ENCODE measurements around the gene CRTC1. TPM values are rescaled to one million over a fixed set of nuclear protein-coding genes. Genes with fewer than 3 reads are reported as not detected.
"Not testable (repeated sequence)": the region's sequence is repeated elsewhere in the genome, so short reads cannot be mapped to it uniquely, and the experiment has no call there.

CRTC1 gene
- total RNA-seq, 1 experiment from 2014 or later: 2.0 TPM

DNA sequence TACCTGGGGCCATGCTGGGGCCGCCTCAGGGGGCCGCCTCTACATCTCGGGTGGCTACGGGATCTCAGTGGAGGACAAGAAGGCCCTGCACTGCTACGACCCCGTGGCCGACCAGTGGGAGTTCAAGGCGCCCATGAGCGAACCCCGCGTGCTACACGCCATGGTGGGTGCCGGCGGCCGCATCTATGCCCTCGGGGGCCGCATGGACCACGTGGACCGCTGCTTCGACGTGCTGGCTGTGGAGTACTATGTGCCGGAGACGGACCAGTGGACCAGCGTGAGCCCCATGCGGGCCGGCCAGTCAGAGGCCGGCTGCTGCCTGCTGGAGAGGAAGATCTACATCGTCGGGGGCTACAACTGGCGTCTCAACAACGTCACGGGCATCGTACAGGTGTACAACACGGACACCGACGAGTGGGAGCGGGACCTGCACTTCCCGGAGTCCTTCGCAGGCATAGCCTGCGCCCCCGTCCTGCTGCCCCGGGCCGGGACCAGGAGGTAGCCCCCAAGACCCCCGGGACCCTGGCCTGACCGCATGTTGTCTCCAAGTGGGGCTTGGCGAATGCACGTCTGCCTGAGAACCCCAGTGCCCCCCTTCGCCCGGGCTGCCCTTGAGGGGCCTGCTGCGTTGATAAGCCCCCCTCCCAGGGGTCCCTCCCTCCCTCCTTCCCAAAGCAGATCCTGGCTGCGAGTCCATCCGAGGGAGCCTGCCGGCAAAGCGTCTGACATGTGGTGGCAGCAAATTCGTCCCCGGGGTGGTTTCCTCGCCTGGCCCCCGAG, 14.5 kb upstream of the CRTC1 start:
- DNase-seq (ENCODE audit: low read depth): no peak

DNA sequence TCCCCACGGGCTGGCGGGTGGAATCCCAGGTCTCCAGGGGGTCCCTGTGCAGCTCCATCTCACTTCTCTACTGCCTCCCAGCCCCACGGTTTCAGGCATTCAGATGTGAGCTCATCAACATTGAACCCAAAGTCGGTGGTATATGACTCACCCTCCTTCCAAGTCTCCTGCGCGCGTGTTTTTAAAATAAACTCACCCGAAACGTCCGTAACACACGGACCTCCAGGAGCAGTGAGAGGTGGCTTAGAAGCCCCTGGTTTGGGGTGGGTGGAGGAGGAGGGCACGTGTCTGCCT, 14.0 kb upstream of the CRTC1 start:
- no peak for DNase-seq (ENCODE audit: low read depth)

DNA sequence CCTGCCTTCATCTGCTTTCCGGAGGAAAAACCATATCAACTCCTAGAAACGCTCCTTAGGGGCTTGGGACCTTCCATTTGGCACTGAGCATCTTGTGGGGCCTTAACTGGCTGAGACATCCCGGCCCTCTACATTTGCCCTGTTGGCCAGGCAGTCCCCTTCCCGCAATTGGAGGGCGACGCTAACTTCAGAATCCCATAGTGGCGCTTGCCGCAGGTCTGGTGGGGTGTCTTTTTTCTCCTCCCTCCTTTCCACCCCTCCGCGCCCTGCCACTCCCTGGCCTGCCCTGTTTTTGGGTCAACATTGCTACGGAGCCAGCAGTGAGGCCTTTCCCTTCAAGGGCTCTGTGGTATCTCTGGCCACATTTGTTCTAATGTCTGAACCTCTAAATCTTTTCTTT, 13.6 kb upstream of the CRTC1 start:
- DNase-seq (ENCODE audit: low read depth): no peak

DNA sequence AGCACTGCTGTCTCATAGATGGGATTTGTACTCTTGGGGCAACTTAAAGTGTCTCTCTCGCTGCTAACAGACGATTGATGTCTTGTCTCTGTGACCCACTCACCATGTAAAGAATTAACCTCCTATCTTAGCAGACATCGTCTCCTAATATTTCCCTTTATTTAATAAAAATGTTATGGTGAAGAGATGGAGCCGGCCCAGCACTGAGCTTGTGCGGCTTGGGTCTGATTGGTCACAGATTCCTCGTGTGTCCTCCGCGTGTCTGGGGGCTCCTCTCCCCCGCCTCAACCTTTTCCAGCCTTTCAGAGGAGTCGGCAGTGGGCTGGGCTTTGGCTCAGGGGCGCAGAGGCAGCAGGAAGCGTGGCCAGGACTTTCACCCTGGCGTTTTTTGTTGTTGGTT, 13.2 kb upstream of the CRTC1 start:
- no peak for DNase-seq (ENCODE audit: low read depth)

DNA sequence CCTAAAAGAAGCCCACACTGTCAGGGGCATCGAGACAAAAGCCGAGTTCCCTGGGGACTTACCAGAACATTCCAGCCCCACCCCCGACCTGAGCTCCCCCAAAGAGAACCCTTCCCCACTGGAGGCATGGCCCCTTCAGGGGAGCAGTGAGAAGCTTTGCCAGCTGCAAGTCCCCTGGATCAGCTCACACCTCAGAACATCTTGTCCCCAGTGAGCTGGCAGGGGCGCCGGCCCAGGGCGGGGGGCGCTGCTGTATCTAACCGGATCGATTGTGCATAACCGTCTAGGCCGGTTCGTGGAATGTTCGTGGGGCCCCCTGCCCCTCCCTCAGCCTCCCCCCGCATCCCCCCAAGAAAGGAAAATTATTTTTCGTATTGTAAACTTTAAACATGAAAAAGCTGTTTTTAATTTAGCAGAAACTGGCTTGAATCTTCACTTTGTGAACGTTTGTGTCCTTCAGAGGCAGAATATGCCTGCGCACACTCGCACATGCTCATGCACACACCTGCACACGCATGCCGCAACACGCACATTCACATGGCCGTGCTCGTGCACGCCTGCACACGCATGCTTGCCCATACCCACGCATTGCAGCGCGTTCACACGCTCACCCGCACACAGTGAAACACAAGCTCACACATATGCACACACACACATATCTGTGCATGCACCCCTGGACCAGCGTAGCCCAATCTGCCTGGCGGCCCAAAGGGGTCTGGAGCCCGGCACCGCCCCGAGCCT, 12.0 kb upstream of the CRTC1 start:
- no peak for DNase-seq (ENCODE audit: low read depth)

DNA sequence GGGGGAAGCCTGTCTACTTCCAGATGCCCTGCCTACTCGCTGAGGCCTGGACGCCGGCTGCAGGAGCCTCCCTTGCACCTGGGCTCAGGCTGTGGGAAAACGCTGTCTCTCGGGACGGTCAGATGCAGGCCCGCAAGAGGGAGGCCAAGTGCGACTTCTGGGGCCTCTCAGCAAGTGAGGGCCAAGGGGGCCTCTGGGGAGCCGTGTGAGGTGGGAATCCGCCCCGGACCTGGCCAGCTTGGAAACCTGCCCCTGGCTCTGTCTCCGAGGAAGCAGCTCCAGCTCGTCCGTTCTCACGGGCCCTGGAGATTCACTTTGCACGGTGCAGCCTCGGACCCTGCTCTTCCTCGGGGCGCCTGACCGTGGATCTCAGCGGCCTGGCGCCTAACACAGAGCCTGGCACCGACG, 11.4 kb upstream of the CRTC1 start:
- no peak for DNase-seq (ENCODE audit: low read depth)

DNA sequence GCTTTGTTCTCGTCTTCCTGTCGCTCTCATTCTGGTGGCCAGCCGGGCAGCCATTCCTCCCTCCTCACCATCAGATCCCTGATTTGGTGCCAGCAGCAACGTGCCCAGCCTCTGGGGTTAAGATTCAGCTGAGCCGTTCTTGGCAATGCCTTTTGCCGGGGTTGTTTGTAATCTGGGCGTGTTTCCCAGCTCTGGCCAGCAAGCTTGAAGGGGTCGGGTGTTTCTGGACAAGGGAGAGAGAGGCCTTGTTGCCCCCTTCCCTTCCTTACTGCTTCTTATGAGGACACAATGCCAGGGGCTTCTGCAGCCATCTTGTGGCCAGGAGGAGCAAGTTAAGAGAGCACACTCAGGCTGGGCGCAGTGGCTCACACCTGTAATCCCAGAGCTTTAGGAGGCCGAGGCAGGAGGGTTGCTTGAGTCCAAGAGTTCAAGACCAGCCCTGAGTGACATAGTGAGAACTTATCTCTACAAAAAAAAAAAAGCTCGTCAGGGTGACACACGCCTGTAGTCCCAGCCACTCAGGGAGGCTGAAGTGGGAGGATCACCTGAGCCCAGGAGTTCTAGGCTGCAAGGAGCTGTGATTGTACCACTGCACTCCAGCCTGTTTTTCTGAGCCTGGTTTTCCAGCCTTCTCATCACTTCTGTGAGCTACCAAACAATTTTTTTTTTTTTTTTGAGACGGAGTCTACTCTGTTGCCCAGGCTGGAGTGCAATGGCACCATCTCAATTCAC, 10.7 kb upstream of the CRTC1 start:
- no peak for DNase-seq (ENCODE audit: low read depth)

DNA sequence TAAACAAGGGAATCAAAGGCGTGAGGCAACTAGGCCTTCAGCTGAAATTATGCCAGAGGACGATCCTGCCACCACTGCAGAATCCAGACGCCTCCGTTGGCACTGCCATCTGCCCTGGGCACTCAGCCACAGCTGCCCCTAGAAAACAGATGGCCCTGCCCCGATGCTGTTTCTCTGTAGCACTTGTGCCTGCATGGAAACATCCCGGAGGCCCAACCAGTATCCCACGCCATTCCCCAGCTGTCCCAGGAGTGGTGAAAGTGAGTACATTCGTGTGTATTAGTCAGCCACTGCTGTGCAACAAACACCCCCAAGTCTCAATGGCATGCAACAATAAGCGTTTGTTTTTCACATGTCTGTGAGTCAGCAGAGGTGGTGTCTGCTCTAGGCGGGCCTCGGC, 8.9 kb upstream of the CRTC1 start:
- DNase-seq (ENCODE audit: low read depth): peak; percentile 63

DNA sequence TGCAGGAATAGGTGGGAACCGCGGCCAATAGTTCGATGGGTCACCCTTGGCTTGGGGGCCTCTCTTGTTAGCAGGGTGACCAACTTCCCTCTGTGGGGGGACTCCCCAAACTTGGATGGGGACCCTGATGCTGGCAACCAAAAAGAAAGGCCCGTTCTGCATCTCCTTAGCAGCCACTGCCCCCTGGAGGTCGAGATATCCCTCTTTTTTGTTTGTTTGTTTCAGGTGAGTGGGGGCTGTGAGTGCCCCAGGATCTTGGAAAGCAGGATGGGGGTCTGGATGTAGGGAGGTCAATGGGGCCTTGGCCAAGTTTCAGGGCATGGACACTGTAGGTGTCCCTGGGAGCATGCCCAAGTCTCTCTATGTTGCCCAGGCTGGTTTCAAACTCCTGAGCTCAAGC, 7.7 kb upstream of the CRTC1 start:
- no peak for DNase-seq (ENCODE audit: low read depth)

DNA sequence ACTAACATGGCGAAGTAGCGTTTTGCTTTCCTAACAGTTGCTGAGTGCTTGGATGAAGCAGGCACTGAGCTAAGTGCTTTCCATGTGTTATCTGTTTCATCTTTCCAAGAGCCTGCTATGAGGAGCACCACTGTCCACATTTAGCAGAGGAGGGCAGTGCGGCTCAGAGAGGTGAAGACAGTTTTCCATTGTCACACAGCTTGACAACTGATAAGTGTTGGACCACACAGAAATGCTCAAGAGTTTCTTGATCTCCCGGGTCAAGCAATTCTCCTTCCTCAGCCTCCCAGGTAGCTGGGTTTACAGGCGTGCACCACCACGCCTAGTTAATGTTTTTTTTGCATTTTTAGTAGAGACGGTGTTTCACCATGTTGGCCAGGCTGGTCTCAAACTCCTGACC, 6.8 kb upstream of the CRTC1 start:
- DNase-seq (ENCODE audit: low read depth): no peak

DNA sequence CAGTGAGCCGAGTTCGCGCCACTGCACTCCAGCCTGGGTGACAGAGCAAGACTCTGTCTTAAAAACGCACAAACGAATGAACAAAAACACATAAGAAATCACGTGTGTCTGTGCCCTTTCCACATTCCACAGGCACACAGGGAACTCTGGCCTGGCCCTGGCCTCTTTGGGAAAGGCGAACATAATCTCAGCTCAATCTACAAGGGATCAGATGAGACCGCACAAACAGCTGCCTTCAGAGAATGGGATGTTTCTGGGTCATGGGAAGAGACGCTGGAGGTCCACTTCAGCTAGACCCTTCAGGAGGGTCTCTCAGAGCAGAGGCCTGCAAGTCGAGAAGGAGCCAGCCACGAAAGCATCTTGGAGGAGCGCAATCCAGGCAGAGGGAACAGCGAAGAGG, 6.3 kb upstream of the CRTC1 start:
- DNase-seq (ENCODE audit: low read depth): no peak

DNA sequence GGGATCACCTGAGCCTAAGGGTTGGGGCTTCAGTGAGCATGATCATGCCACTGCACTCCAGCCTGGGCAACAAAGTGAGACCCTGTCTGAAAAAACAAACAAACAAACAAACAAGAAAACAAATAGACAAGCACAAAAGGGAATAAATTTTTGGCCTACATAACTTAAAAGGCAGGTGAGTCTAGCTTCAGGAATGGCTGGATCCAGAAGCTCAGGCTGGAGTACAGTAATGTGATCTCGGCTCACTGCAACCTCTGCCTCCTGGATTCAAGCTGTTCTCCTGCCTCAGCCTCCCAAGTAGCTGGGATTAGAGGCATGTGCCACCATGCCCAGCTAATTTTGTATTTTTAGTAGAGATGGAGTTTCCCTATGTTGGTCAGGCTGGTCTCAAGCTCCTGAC, 3.3 kb upstream of the CRTC1 start:
- not testable (repeated sequence) for DNase-seq (ENCODE audit: low read depth)

DNA sequence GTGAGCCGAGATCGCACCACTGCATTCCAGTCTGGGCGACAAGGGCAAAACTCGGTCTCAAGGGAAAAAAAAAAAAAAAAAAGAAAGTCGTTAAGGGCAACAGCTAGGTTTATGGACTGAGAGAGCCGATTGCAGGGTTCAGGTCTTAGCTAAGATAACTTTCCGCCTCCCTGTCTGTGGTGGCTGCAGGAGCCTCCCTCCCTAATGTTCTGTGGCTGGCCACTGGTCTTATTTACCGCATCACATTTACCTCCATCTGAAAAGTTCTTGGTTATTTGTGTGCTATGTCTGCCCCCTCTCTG, 722 bp upstream of the CRTC1 start:
- no peak for DNase-seq (ENCODE audit: low read depth)

DNA sequence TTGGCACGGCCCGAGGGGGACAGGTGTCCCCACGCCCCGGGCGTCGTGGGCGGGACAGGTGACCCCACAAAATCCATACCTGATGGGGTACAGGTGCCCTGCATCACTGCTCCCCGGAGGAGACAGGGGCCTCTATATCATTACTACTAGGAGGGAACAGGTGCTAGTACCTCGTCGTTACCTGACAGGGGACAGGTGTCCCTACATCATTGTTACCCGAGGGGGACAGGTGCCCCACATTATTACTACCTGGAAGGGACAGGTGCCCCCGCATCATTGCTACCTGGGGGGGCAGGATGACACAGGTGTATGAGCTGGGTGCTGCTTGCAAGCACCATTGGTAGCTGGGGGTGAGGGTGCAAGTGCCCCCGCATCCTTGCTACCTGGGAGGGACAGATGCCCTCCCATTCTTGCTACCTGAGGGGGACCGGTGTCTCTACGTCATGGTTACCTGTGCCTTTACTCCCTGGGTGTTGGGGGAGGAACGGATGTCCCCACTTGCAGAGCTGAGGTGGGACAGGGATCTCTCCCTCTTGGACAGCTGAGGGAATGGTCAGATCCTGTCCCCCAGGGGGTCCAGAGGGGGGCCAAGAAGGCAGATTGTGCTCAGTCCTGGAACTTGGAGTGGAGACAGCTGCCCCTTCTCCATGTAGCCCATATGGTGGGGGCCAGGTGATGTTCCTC, 620 bp downstream of the CRTC1 start:
- DNase-seq (ENCODE audit: low read depth): no peak

DNA sequence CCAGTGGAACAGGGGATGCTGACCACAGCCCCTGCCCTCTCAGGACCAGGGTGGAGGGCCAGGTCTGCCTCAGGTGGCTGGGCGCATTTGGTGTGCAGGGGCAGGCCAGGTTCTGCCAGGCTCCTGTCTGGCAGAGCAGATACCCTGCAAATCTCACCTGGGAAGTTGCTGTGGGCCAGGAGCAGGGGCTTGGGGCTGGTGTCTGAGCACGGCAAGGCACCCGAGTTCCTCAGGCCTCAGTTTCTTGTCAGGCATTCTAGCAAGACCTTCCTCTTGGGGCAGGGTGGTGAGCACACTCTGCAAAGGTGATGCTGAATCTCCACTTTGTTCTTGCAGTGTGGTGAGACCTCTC, 1.1 kb downstream of the CRTC1 start:
- DNase-seq (ENCODE audit: low read depth): no peak

DNA sequence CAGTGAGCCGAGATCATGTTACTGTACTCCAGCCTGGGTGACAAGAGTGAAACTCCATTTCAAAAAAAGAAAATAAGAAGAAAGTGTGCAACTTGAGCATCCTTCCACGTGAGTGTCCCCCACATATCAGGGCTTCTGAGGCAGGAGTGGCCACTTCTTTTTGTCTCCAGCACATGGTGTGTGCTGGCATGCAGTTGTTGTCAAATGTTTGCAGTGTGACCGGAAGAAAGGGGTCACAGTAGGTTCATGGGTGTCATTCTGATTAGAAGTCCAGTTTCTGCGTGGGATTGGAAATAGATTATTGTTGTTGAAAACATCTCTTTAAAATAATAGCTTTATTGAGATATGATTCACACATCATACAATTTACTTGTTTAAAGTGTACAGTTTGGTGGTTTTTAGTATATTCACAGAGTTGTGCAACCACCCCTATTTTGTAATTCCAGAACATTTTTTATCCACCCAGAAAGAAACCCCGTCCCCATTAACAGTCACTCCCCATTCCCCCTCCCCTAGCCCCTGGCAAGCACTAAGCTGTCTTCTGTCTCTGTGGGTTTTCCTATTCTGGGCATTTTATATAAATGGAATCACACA, 2.2 kb downstream of the CRTC1 start:
- no peak for DNase-seq (ENCODE audit: low read depth)

DNA sequence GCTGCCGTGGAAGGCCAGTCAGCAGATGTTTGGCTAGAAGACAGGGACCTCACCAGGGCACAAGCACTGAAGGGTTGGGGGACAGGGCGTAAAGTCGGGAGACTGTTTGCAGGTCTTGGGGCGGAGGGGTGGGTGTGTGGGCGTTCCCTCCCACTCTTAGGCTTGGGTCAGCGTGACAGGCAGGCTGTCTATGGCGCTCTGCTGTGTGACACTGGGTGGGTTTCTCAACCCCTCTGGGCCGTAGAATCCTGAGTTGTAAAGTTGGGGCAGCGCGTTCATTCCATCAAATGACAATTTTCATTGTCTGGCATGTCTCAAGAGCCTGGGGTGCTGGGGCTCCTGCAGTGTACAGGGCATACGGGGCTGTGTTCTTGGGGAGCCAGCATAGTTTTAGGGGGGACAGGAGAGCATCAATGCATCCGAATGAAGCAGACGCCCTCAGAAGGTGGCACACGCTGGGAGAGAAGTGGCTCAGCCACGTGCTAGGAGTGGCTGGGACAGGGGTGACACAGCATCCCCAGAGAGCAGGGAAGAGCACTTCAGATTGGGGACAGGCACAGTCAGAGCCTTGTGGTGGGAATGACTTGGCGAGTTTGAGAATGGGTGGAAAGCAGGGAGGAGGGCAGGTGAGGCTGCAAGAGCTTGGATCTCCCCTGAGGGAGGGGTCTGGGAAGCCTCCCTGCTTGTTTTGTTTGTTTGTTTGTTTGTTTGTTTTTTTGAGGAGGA, 4.4 kb downstream of the CRTC1 start:
- DNase-seq (ENCODE audit: low read depth): no peak

DNA sequence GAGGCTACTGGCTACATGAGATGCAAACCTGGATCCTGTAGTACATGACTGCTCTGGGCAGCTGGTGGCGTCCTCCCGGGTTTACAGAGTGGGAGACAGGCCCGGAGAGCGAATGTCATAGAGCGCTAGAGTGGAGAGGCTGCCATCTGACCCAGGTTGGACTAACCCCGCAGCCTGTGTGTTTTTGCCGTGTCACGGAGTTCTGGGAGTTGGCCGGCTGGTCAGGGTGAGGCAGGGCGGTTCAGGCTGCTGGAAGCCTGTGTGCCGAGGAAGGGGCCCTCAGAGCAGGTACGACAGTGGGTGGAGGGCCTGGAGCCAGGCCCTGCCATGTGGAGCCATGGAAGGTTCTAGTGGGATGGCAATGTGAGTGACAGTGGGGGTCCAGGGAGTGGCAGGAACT, 12.5 kb downstream of the CRTC1 start:
- DNase-seq (ENCODE audit: low read depth): no peak

DNA sequence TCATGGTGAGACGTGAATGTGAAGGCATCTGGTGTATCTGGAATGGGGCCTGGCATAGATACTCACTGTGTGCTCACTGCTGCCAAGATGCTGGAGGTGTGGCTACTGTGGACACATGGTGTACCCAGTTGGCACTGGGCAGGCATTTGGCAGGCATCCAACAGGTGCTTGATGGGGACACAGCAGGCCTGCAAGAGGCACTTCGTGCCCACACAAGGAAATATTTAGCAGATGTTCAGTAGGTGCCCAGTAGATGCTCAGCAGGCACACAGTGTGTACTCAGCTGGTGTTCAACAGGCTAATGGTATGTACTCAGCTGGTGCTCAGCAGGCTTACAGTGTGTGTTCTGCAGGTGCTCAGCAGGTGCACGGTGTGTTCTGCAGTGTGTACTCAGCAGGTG, 14.2 kb downstream of the CRTC1 start:
- no peak for DNase-seq (ENCODE audit: low read depth)

DNA sequence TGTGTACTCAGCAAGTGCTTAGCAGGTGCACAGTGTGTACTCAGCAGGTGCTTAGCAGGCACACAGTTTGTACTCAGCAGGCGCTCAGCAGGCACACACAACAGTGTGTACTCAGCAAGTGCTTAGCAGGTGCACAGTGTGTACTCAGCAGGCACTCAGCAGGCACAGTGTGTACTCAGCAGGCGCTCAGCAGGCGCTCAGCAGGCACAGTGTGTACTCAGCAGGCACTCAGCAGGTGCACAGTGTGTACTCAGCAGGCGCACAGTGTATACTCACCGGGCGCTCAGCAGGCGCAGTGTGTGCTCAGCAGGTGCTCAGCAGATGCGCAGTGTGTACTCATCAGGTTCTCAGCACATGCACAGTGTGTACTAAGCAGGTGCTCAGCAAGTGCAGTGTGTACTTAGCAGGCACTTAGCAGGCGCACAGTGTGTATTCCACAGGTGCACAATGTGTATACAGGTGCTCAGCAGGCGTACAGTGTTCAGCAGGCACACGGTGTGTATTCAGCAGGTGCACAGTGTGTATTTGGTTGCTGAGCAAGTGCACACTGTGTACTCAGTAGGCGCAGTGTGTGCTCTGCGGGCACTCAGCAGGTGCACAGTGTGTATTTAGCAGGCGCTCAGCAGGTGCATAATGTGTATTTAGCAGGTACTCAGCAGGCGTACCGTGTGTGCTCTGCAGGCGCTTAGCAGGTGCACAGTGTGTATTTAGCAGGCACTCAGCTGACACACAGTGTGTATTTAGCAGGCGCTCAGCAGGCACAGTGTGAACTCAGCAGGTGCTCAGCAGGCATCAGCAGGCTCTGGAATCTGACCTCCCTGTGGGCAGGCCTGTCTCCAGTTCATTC, 15.1 kb downstream of the CRTC1 start:
- DNase-seq (ENCODE audit: low read depth): no peak

All from LHCN-M2 (cell line).